Pancreas (tissue), 10 donors: ENCODE results near the gene MAGOH. TPM values are rescaled to one million over a fixed set of nuclear protein-coding genes. Genes with fewer than 3 reads are reported as not detected.

Experiments used
- ATAC-seq, 4 donors: fragments of 200-7000 bp; cut with Tn5 transposase; one replicate each; pipeline versions ENCODE4 v1.8.0 to v1.9.1; 2020; ENCODE audit warnings: mild to moderate bottlenecking in 4 of 4, moderate library complexity in 4 of 4
- DNase-seq, 6 donors: peaks; one replicate each; pipeline ENCODE4 v3.0.0-alpha.2; 2020
- FAIRE-seq: peaks from 2 replicates; lab custom pipeline; 2012; peaks lifted over from hg19 to GRCh38; lab: Jason Lieb, UNC
- H3K27ac ChIP-seq, 4 donors: fragments of 200-600 bp; sonication (generic); 1 replicate in 3 of 4; 2 replicates in 1 of 4; pipeline versions ENCODE4 v1.5.0 to v1.8.0; 2020
- H3K27me3 ChIP-seq, 4 donors: fragments of 200-600 bp; one replicate each; pipeline ENCODE4 v1.8.0; 2021
- H3K36me3 ChIP-seq, 3 donors: fragments of 200-600 bp; sonication (generic) in 1 of 3; one replicate each; pipeline versions ENCODE4 v1.5.0 to v1.8.0; 2020 to 2021
- H3K4me1 ChIP-seq, 3 donors: fragments of 200-600 bp; one replicate each; pipeline ENCODE4 v1.8.0; 2021
- H3K4me3 ChIP-seq, 4 donors: fragments of 200-600 bp; sonication (generic) in 2 of 4; one replicate each; pipeline versions ENCODE4 v1.5.0 to v1.8.0; 2020 to 2021
- H3K9me3 ChIP-seq, 4 donors: fragments of 200-600 bp; one replicate each; pipeline ENCODE4 v1.8.0; 2021
- WGBS, 2 donors: extraction: QIAGEN DNeasy Blood & Tissue Kit; methylation state at CpG; one replicate each; pipeline ENCODE4 v1.1.7; 2013; 5-methylcytosine and 5-hydroxymethylcytosine counted together
- intact Hi-C, 3 donors: fragments of 100-400 bp; cut with DNase I; formaldehyde crosslinking; loops; one replicate each; pipeline versions ENCODE4 v1.11.1 to v1.14.2; 2022
- polyA plus RNA-seq, 2 donors: library from polyadenylated mRNA; stranded (reverse); fragments of 200-250 nt; gene quantifications; one replicate each; pipeline ENCODE4 v1.2.3, GENCODE V29; 2013
- total RNA-seq, 6 donors: library from RNA; stranded (reverse); fragmentation: NEBNext Ultra II Directional in 4 of 6; extraction: Animal tissue kit (Norgen Biotek cat#: 25700) in 4 of 6; gene quantifications; one replicate each; pipeline versions ENCODE4 v1.2.1 to v1.2.4, GENCODE V29; 2021 to 2023
- TF ChIP-seq, protein P1 (sequence below), 4 donors: fragments of 200-600 bp; sonication (generic) in 3 of 4; IDR thresholded peaks; one replicate each; pipeline versions ENCODE4 v1.5.0 to v1.8.0; 2021; ENCODE audit warnings: antibody characterized with exemption in 4 of 4
- donor health status: healthy with polysubstance abuse.
- donor health status: DM: no; HTN: no; CAD: no; lungs with moderate emphysema.
- donor health status: DM: no; HTN: no; CAD: no.
- donor health status: control.
- donor health status: control.
- donor health status: Bipolar disorder and iron deficiency.
- donor health status: DM: yes; HTN: yes; CAD: no.
- donor health status: DM: no; HTN: no; CAD: no.
- donor health status: DM: no; HTN: no; CAD: no.
- donor health status: DM: yes; HTN: yes; CAD: no.

The MAGOH gene
- total and polyA plus RNA-seq, 8 donors = 7.8 to 56.3 (median 14.4) TPM

DNA sequence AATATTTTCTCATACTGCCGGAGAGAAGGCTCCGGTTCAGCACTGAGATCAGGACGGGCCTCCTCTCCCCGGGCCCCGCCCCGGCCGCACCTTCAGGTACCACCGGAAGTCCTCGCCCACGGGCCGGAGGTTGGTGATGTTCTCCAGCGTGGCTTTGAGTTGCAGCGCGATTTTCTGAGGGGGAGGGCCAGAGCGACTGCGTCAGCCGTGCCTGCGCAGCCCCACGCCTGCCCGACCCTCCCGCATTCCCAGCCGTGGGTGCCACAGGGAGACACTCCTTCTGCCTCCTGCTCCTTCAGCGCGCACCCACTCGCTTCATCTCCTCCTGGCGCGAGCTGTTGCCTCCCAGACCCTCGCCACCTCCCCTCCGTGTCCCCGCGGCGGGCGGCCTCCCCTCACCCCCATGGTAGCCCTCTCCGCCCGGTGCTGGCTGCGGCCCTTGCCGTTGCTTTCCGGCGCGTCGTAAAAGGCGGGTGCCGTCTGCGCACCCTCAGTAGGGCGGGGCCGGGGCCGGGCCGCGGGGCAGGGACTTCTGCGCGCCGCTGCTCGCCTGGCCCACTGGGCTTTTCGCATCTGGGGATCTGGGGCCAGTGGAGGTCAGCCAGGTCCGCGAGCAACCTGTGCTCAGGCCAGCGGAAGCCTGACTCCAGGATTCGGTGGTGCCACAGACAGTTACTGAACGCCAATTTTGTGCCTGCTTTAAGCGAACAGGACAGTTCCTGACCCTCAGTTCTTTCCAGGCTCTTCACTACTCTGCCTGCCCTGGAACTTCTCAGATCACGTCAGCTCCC is 18.0 kb downstream of the MAGOH start, which contains the start of gene CZIB:
TSS of gene CZIB (minus strand) at position 464 of the 791 bp plus-strand sequence. CDS start at position 405, 59 bp downstream.
- Histone ChIP-seq H3K27ac (peak within 1 kb of the TSS; percentile 82 to 98 (median 91)), H3K4me1 (peaks cover 0 to 10% (median 3%) of the 10 kb centered on the region in 3 donors), H3K36me3 (no peaks in the 10 kb centered on the region), H3K27me3 (no peaks in the 10 kb centered on the region), H3K9me3 (no peaks in the 10 kb centered on the region), H3K4me3 (peak within 1 kb of the TSS; percentile 51 to 100 (median 64))
- FAIRE-seq (no peak), ATAC-seq (peak; percentile 95 to 99 (median 98)), DNase-seq (peak; percentile 93 to 99 (median 95))
- TF ChIP-seq, protein P1, sequence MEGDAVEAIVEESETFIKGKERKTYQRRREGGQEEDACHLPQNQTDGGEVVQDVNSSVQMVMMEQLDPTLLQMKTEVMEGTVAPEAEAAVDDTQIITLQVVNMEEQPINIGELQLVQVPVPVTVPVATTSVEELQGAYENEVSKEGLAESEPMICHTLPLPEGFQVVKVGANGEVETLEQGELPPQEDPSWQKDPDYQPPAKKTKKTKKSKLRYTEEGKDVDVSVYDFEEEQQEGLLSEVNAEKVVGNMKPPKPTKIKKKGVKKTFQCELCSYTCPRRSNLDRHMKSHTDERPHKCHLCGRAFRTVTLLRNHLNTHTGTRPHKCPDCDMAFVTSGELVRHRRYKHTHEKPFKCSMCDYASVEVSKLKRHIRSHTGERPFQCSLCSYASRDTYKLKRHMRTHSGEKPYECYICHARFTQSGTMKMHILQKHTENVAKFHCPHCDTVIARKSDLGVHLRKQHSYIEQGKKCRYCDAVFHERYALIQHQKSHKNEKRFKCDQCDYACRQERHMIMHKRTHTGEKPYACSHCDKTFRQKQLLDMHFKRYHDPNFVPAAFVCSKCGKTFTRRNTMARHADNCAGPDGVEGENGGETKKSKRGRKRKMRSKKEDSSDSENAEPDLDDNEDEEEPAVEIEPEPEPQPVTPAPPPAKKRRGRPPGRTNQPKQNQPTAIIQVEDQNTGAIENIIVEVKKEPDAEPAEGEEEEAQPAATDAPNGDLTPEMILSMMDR (IDR thresholded peaks at IDR 0.05) = no peak
- intact Hi-C loops = no loop called here
- 0 to 1% methylated on average over 51 to 61 of the region's 61 CpGs for WGBS, 2 donors

DNA sequence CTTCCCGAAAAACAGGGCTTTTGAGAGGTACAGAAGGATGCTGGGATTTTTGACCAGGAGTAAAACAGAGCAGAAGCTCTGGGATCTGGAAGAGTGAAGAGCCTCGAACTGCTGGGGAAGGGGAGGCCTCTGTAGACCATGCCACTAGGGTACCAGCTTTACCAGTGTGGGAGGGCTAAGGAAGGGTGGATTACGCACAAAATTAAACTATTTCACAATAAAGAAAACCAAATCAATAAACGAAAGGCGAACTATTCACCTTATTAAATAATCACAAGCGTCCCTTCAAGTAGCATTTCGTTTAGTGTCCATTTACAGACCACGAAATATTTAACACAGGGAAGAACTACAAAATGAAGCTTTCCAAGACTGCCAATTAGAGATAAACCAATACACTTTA is 18.6 kb downstream of the MAGOH start:
- DNase-seq (no peak), ATAC-seq (no peak), FAIRE-seq (no peak)
- 12 to 16% methylated on average over 8 of the region's 8 CpGs for WGBS, 2 donors
- Histone ChIP-seq H3K27me3 (no peaks in the 10 kb centered on the region), H3K36me3 (peaks cover 0 to 5% (median 0%) of the 10 kb centered on the region in 3 donors), H3K9me3 (no peaks in the 10 kb centered on the region), H3K4me1 (peaks cover 0 to 10% (median 3%) of the 10 kb centered on the region in 3 donors), H3K4me3 (peak overlapping the region; percentile 51 to 100 (median 64)), H3K27ac (peak overlapping the region; percentile 82 to 98 (median 91))
- intact Hi-C loops = no loop called here
- TF ChIP-seq, protein P1 (IDR thresholded peaks at IDR 0.05) = no peak

DNA sequence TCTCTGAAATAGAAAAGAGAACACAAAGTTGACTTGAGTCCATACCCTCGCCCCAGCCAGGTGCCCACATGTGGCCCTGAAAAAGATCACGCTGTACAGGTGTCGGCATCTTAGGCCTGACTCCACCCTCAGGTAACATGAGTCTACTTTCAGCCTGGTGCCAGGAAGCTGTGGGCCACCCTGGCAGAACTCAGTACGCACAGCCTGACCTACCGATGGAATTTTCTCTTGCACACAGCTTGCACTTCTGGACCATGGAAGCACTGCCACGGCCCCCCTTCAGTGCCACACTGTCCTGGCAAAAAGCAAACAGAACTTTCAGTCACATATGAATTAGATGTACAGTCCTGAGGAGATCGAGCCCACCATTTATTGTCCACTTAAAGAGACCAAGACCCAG is 20.1 kb downstream of the MAGOH start:
- no peak for ATAC-seq
- TF ChIP-seq, protein P1 (IDR thresholded peaks at IDR 0.05) = no peak
- peaks cover 0 to 20% (median 11%) of the 10 kb centered on the region in 3 donors for H3K36me3 ChIP-seq
- peaks cover 0 to 10% (median 3%) of the 10 kb centered on the region in 3 donors for H3K4me1 ChIP-seq
- H3K27ac ChIP-seq = no peak overlapping the region
- no peak for DNase-seq
- intact Hi-C loops = no loop called here
- no peak overlapping the region for H3K4me3 ChIP-seq
- FAIRE-seq = no peak
- WGBS, 2 donors = 60 to 72% methylated on average over 7 of the region's 7 CpGs
- no peaks in the 10 kb centered on the region for H3K27me3 ChIP-seq
- no peaks in the 10 kb centered on the region for H3K9me3 ChIP-seq

DNA sequence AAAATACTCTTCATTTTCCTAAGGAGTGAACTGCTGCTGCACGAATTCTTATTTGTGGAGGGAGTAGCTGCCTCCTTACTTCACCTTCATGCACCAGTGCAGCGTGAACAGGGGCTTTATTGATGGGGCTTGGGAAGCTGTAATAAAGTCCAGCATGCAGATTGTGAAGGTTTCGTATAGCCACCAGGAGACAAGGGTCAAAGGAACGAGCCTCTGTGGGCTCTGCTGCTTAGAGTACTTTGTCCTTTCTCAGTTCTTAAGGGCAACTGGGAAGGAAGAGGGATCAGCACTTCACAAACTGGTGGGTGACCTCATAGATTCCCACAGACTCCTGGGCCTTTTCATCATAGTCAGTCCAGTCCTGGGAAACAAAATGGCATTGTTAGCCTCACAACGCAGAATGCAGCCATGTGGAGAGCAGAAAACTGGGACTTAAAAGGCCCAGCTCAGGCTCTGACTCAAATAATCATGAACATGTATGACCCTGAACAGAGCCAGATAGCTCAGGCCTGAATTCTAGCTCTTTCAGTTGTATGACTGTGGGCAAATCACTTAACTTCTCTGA is 23.9 kb downstream of the MAGOH start:
- intact Hi-C loops = no loop called here
- peaks cover 0 to 3% (median 1%) of the 10 kb centered on the region in 3 donors for H3K4me1 ChIP-seq
- no peaks in the 10 kb centered on the region for H3K27me3 ChIP-seq
- no peak overlapping the region for H3K4me3 ChIP-seq
- no peaks in the 10 kb centered on the region for H3K9me3 ChIP-seq
- H3K36me3 ChIP-seq = peaks cover 4 to 38% (median 32%) of the 10 kb centered on the region in 3 donors
- TF ChIP-seq, protein P1 (IDR thresholded peaks at IDR 0.05) = no peak
- no peak for DNase-seq
- no peak for FAIRE-seq
- ATAC-seq = no peak
- H3K27ac ChIP-seq = no peak overlapping the region
- WGBS, 2 donors = 86 to 94% methylated on average over 5 of the region's 5 CpGs
